ENCODE results near the gene MISP. TPM values are rescaled to one million over a fixed set of nuclear protein-coding genes. Genes with fewer than 3 reads are reported as not detected.

MISP gene
- total and polyA plus RNA-seq, 10 of the 15 experiments (the other 5 are each of a cell fraction or from before 2014, with no cell fraction given) = not detected

- Histone ChIP-seq H4K20me1 (ENCODE audit: control insufficient read depth, insufficient read depth) (no peaks in the 10 kb centered on the region), H3K27ac (ENCODE audit: control insufficient read depth, insufficient read depth) (no peak overlapping the region), H3K27me3 (replicated peaks in 1 of 2; ENCODE audit: control insufficient read depth in 2 of 2, insufficient read depth in 2 of 2, low read length in 1 of 2) (no peaks in the 10 kb centered on the region), H3K9me3 (replicated peaks; ENCODE audit: control insufficient read depth, insufficient read depth, low read length) (no peaks in the 10 kb centered on the region; the same call in 2 of the 3 replicates), H3K4me2 (ENCODE audit: control insufficient read depth, insufficient read depth) (no peak overlapping the region), H2AFZ (ENCODE audit: control insufficient read depth, low read depth, low read length) (no peak overlapping the region), H3K9ac (ENCODE audit: control insufficient read depth, insufficient read depth, low read length) (no peak overlapping the region), H3K79me2 (ENCODE audit: control insufficient read depth, insufficient read depth, low read length) (no peaks in the 10 kb centered on the region), H3K4me3 (no peak overlapping the region), H3K36me3 (ENCODE audit: control insufficient read depth in 2 of 2, insufficient read depth in 2 of 2, low read length in 1 of 2) (no peaks in the 10 kb centered on the region), H3K4me1 (ENCODE audit: control insufficient read depth, insufficient read depth, low read length) (no peaks in the 10 kb centered on the region)
- FAIRE-seq (no peak), ATAC-seq (no peak), DNase-seq (ENCODE audit: low read depth, low spot score) (no peak)
- ChIA-PET RAD21 (ENCODE audit: unreplicated experiment) (no interaction called here), SMC1A (ENCODE audit: uncharacterized antibody, unreplicated experiment) (no interaction called here), CTCF (no interaction called here), POLR2A (no interaction called here)
- in situ Hi-C loops (cut with MboI) = no loop called here
- TF ChIP-seq CUX1 (IDR thresholded peaks at IDR 0.05; ENCODE audit: insufficient replicate concordance, low read depth, low read length) = no peak
- TF ChIP-seq RELB (IDR thresholded peaks at IDR 0.05; ENCODE audit: low read depth) = no peak
- TF ChIP-seq RFX5 (IDR thresholded peaks at IDR 0.05; ENCODE audit: low read depth, low read length) = no peak
- no peak for TF ChIP-seq NR2C2 (IDR thresholded peaks at IDR 0.05; ENCODE audit: borderline replicate concordance, control insufficient read depth, insufficient read length, low read depth)
- TF ChIP-seq ZNF384 (IDR thresholded peaks at IDR 0.05; ENCODE audit: borderline replicate concordance, low read depth, low read length) = no peak
- no peak for TF ChIP-seq FOS (IDR thresholded peaks at IDR 0.05; ENCODE audit: borderline replicate concordance, extremely low read depth, insufficient read length)
- no peak for TF ChIP-seq RUNX3 (IDR thresholded peaks at IDR 0.05; ENCODE audit: low read length)
- BruUV-seq (replicated peaks) = no TSS peak
- intact Hi-C loops (cut with micrococcal nuclease; ENCODE audit: unreplicated experiment) = no loop called here
- WGBS (ENCODE audit: insufficient coverage, insufficient replicate concordance, low lambda C conversion rate, missing lambda C conversion rate) = 57% methylated on average over 9 of the region's 14 CpGs
Measured at GRCh38 chr19:748274-748598, 2.7 kb upstream of the MISP start.

All from GM12878 (cell line).